AG04449 (cell line): ENCODE results near the gene HDDC3.

ENCODE experiments used
- CTCF ChIA-PET: fragments of 350-600 bp; formaldehyde crosslinking; extraction: SDS; loops from one replicate; lab custom pipeline; 2021; ENCODE audit warnings: antibody characterized with exemption; lab: Yijun Ruan, JAX
- POLR2A ChIA-PET: fragments of 400-600, 350-600 bp; formaldehyde crosslinking; extraction: SDS; loops from one replicate; lab custom pipeline; 2020; ENCODE audit warnings: antibody characterized with exemption, inconsistent platforms; lab: Yijun Ruan, JAX
- DNase-seq: peaks from one replicate; pipeline ENCODE4 v3.0.0-alpha.2; 2010; ENCODE audit warnings: low read depth, low spot score
- H3K4me3 ChIP-seq: 2 replicates; pipeline ENCODE4 v1.5.1; 2011; ENCODE audit warnings: low read depth, mild to moderate bottlenecking, control low read depth, low read length
- TF ChIP-seq, protein P1 (sequence below): IDR thresholded peaks from one replicate; pipeline ENCODE4 v1.5.1; 2011; ENCODE audit warnings: mild to moderate bottlenecking, moderate library complexity, low read length, control low read depth, inconsistent platforms; ENCODE audit not compliant: insufficient read depth; ENCODE audit errors: missing control alignments

Gene HDDC3

DNA sequence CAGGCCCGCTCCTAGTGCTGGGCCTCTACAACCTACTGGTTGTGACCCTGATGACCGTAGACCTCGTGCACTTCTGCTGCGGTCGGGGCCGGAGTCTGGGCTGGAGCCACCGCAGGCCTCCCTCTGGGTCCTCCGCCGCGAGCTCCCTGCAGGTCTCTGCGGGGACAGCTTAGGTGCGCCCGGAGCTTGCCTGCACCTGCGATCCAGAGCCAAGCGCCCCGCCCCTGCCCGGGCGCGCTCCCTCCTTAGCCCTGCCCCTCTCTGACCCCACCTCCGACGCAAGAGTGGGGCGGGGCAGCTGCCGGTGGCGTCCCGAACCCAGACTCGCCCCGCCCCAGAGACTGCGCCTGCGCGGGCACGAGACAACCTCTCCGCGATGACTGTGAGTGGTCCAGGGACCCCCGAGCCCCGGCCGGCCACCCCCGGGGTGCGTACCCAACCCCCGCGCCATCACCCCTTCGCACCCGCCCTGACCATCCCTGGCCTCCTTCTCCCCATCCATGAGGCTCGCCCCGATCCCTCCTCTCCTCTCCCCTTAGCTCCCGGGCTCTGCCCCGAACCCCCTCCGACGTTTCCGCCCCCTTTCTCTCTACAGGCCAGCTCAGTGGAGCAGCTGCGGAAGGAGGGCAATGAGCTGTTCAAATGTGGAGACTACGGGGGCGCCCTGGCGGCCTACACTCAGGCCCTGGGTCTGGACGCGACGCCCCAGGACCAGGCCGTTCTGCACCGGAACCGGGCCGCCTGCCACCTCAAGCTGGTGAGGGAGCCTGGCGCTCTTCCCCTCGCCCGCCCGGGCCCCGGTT is 2.8 kb upstream of the HDDC3 start, which contains the start of gene UNC45A:
UNC45A (plus strand) TSS at position 337 of the 803 bp plus-strand sequence; CDS start at position 377, 40 bp downstream.
- TF ChIP-seq, protein P1, sequence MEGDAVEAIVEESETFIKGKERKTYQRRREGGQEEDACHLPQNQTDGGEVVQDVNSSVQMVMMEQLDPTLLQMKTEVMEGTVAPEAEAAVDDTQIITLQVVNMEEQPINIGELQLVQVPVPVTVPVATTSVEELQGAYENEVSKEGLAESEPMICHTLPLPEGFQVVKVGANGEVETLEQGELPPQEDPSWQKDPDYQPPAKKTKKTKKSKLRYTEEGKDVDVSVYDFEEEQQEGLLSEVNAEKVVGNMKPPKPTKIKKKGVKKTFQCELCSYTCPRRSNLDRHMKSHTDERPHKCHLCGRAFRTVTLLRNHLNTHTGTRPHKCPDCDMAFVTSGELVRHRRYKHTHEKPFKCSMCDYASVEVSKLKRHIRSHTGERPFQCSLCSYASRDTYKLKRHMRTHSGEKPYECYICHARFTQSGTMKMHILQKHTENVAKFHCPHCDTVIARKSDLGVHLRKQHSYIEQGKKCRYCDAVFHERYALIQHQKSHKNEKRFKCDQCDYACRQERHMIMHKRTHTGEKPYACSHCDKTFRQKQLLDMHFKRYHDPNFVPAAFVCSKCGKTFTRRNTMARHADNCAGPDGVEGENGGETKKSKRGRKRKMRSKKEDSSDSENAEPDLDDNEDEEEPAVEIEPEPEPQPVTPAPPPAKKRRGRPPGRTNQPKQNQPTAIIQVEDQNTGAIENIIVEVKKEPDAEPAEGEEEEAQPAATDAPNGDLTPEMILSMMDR: no peak
- ChIA-PET CTCF (interaction anchor here (1.0 to 20.3 kb wide), 22 partner anchors 15 to 673 kb away, joined by 3 to 479 read pairs (median 6); partner anchors contain the start of genes FES, MAN2A2 and RCCD1), POLR2A (interaction anchor here (0.9 to 1.9 kb wide), 4 partner anchors 9 to 22 kb away, joined by 4 to 8 read pairs (median 6); partner anchors contain the start of gene RCCD1)
- H3K4me3 ChIP-seq: peak within 1 kb of the TSS; percentile 81
- no peak for DNase-seq

DNA sequence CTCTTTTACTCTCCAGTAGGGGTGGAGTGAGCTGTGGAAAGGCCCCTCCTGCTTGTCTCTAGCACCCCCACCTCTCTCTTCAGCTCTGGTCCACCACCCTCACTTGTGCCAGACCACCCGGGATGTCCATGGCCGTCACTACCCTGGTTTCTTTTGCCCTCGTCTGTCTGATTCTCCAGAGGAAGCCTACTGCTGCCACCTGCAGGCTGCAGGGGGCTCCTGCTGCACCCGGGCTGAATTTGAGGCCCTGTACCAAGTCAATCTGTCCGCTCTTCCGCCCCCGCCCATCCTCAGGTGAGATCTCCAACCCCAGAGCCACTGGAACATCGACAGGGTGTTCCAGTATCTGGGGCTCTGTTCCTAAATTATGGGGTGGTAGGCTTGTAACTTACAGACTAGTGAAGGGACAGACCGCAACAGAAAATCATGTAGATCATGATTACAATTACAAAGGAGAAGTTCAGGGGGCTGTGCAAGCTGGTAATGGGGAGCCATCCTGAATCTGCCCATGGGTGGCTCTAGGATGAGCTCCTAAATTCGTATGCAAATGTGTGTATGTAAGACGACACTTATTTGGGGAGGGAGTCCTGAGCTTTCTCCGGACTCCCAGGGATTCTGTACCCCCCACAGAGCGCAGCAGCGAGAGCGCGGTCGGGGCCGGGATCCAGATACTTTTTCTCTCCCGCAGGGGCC is 2.1 kb upstream of the HDDC3 start:
- peak overlapping the region; percentile 81 for H3K4me3 ChIP-seq
- ChIA-PET CTCF (interaction anchor here (0.6 to 20.3 kb wide), 34 partner anchors 15 to 702 kb away, joined by 3 to 479 read pairs (median 4); partner anchors contain the start of genes FES, MAN2A2, RCCD1 and VPS33B), POLR2A (interaction anchor here (1.9 kb wide), 1 partner anchor 23 kb away, joined by 5 read pairs; no protein-coding TSS in a partner anchor)
- TF ChIP-seq, protein P1: peak; percentile 93
- no peak for DNase-seq

DNA sequence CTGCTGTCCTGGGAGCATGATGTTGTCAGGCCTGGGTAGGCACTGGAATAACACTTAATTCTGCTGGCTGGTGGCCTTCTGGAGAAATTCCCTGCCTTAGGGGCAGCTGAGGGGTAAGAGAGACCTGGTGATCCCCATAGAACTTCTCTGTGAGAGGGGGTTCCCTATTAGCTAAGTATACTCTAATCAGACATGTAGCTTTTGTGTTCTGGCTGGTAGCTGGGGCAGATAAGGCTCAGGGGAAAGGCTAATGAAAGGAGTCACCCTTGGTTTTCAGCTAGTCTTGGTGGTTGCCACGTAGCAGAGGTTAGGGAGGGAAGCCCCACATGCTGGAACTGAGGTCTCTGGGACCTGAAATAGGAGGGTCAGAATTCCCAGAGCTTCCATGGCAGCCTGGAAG is 952 bp upstream of the HDDC3 start:
- TF ChIP-seq, protein P1: no peak
- POLR2A ChIA-PET: interaction anchor here (0.9 to 1.2 kb wide), 3 partner anchors 21 to 285 kb away, joined by 3 to 5 read pairs (median 3); partner anchors contain the start of genes MAN2A2 and RCCD1
- CTCF ChIA-PET: interaction anchor here (0.7 to 20.3 kb wide), 36 partner anchors 14 to 701 kb away, joined by 3 to 479 read pairs (median 4); partner anchors contain the start of genes FES, MAN2A2, RCCD1 and VPS33B
- H3K4me3 ChIP-seq: no peak overlapping the region
- no peak for DNase-seq

DNA sequence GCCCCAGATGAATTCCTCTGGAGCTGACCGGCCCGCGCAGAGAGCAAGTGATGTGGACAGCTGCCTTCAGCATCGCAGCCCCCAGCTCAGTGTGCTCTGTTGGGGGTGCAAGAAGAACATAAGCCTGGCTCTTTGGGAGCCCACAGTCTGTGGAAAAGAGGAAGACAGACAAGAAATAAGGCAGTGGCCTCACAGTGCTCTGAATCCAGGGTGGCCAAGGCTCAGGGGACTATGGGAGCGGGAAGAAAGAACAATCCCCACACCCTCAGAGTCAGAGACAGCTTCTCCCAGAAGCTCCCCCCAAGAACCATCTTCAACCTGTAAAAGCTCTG is 277 bp upstream of the HDDC3 start:
- no peak for DNase-seq
- H3K4me3 ChIP-seq: no peak overlapping the region; the same call in 1 of the 2 replicates
- CTCF ChIA-PET: interaction anchor here (0.6 to 20.3 kb wide), 36 partner anchors 13 to 1484 kb away, joined by 3 to 479 read pairs (median 5); partner anchors contain the start of genes FES, MAN2A2, RCCD1 and VPS33B
- POLR2A ChIA-PET: interaction anchor here (0.6 to 1.2 kb wide), 5 partner anchors 17 to 285 kb away, joined by 3 to 5 read pairs (median 3); partner anchors contain the start of genes MAN2A2 and RCCD1
- TF ChIP-seq, protein P1: no peak

DNA sequence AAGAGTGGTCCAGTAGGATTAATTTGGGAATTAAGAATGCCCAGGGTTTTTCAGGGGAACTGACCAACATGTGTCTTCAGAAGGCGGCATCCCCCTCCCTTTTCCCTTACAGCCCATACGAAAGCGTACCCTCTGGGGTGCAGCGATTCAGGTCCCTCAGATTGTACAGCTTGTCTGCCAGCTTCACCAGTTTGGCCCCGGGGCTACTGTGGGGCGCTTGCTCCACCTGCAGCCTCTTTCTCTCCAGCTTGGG is 848 bp downstream of the HDDC3 start:
- CTCF ChIA-PET: interaction anchor here (0.7 to 20.3 kb wide), 24 partner anchors 12 to 1016 kb away, joined by 3 to 479 read pairs (median 10); partner anchors contain the start of genes FES, MAN2A2 and RCCD1

More for the DNA sequence above, 848 bp downstream of the HDDC3 start:
- TF ChIP-seq, protein P1: no peak
- POLR2A ChIA-PET: no interaction called here
- H3K4me3 ChIP-seq: peak overlapping the region; percentile 90
- no peak for DNase-seq
